HT-29 (cell line): ENCODE data around the gene PTPRN2. TPM values are rescaled to one million over a fixed set of nuclear protein-coding genes. Genes with fewer than 3 reads are reported as not detected.
"Not testable (repeated sequence)": the region's sequence is repeated elsewhere in the genome, so short reads cannot be mapped to it uniquely, and the experiment has no call there.

Source experiments
- DNase-seq: peaks from one replicate; pipeline ENCODE4 v3.0.0-alpha.2; 2015; ENCODE audit warnings: low spot score
- total RNA-seq: library from RNA; depleted of rRNA; stranded (reverse); fragments of >200 nt; shearing (Covaris generic); gene quantifications from 2 replicates; pipeline ENCODE4 v1.2.3, GENCODE V29; 2014

The PTPRN2 gene
- total RNA-seq, 1 experiment from 2014 or later: 1.7 TPM

- no peak for DNase-seq
Measured at GRCh38 chr7:157961731-157962457, 625.7 kb downstream of the PTPRN2 start.

GRCh38 chr7:157955348-157955999 lies 632.1 kb downstream of the PTPRN2 start:
- DNase-seq: no peak

GRCh38 chr7:157954901-157955300 lies 632.7 kb downstream of the PTPRN2 start:
- DNase-seq: no peak

- no peak for DNase-seq
Measured at GRCh38 chr7:157952841-157953645, 634.6 kb downstream of the PTPRN2 start.

- no peak for DNase-seq
Measured at GRCh38 chr7:157952050-157952667, 635.5 kb downstream of the PTPRN2 start.

GRCh38 chr7:157951300-157952049 lies 636.1 kb downstream of the PTPRN2 start:
- DNase-seq: no peak

- DNase-seq: no peak
Measured at GRCh38 chr7:157949711-157950110, 637.9 kb downstream of the PTPRN2 start.

- no peak for DNase-seq
Measured at GRCh38 chr7:157947504-157947903, 640.1 kb downstream of the PTPRN2 start.

- no peak for DNase-seq
Measured at GRCh38 chr7:157946398-157947060, 641.1 kb downstream of the PTPRN2 start.

- no peak for DNase-seq
Measured at GRCh38 chr7:157945401-157945800, 642.2 kb downstream of the PTPRN2 start.

GRCh38 chr7:157944734-157945291 lies 642.8 kb downstream of the PTPRN2 start:
- no peak for DNase-seq

- no peak for DNase-seq
Measured at GRCh38 chr7:157944051-157944450, 643.6 kb downstream of the PTPRN2 start.

- no peak for DNase-seq
Measured at GRCh38 chr7:157943561-157943960, 644.1 kb downstream of the PTPRN2 start.

- DNase-seq: no peak
Measured at GRCh38 chr7:157941210-157941609, 646.4 kb downstream of the PTPRN2 start.

GRCh38 chr7:157940497-157940896 lies 647.1 kb downstream of the PTPRN2 start:
- DNase-seq: no peak

GRCh38 chr7:157938211-157938610 lies 649.4 kb downstream of the PTPRN2 start:
- no peak for DNase-seq

- DNase-seq: no peak
Measured at GRCh38 chr7:157937406-157937805, 650.2 kb downstream of the PTPRN2 start.

GRCh38 chr7:157936976-157937375 lies 650.6 kb downstream of the PTPRN2 start:
- DNase-seq: no peak

- not testable (repeated sequence) for DNase-seq
Measured at GRCh38 chr7:157935721-157936120, 651.9 kb downstream of the PTPRN2 start.
